SK-MEL-5 (cell line): ENCODE measurements around the gene PRUNE1. TPM values are rescaled to one million over a fixed set of nuclear protein-coding genes. Genes with fewer than 3 reads are reported as not detected.

Source experiments
- DNase-seq: peaks from one replicate; pipeline ENCODE4 v3.0.0-alpha.2; 2016; ENCODE audit warnings: low read depth, low spot score
- in situ Hi-C: cut with HindIII; loops from 2 replicates; pipeline ENCODE4 v1.10.0; 2016; ENCODE audit warnings: low sequenced_read_pairs, high pct_unique_total_duplicates, low pct_unique_long_range_greater_than_20kb
- total RNA-seq: library from RNA; depleted of rRNA; stranded (reverse); fragments of >200 nt; shearing (Covaris generic); gene quantifications from 2 replicates; pipeline ENCODE4 v1.2.3, GENCODE V29; 2014

PRUNE1 gene
- total RNA-seq, 1 experiment from 2014 or later = 16.2 TPM

GRCh38 chr1:151026460-151026859 is 18.2 kb downstream of the PRUNE1 start:
- DNase-seq = no peak
- in situ Hi-C loops = no loop called here

GRCh38 chr1:151032164-151032563 is 23.9 kb downstream of the PRUNE1 start:
- in situ Hi-C loops = no loop called here
- no peak for DNase-seq

- no peak for DNase-seq
- in situ Hi-C loops = no loop called here
Measured at GRCh38 chr1:151035167-151035566, 26.9 kb downstream of the PRUNE1 start.

GRCh38 chr1:151036356-151036755 is 28.1 kb downstream of the PRUNE1 start, which contains the start of gene BNIPL:
Gene BNIPL (plus strand): TSS chr1:151036586. CDS start chr1:151036726, 140 bp downstream.
- no peak for DNase-seq
- in situ Hi-C loops = no loop called here

- in situ Hi-C loops = no loop called here
Measured at GRCh38 chr1:151037032-151037431, 28.8 kb downstream of the PRUNE1 start.

GRCh38 chr1:151039521-151039920 is 31.3 kb downstream of the PRUNE1 start:
- in situ Hi-C loops = no loop called here

More at GRCh38 chr1:151037032-151037431, 28.8 kb downstream of the PRUNE1 start:
- no peak for DNase-seq

GRCh38 chr1:151043163-151043562 is 34.9 kb downstream of the PRUNE1 start:
- in situ Hi-C loops = no loop called here
- DNase-seq = no peak

More at GRCh38 chr1:151039521-151039920, 31.3 kb downstream of the PRUNE1 start:
- DNase-seq = no peak

GRCh38 chr1:151047591-151047924 is 39.3 kb downstream of the PRUNE1 start, which contains the start of gene C1orf56:
Gene C1orf56 (plus strand): TSS chr1:151047751. CDS start chr1:151047848, 97 bp downstream.
- in situ Hi-C loops = no loop called here
- peak; percentile 74 for DNase-seq

- in situ Hi-C loops = no loop called here
- DNase-seq = peak; percentile 79
Measured at GRCh38 chr1:151047925-151048644, 39.8 kb downstream of the PRUNE1 start.

GRCh38 chr1:151048645-151049032 is 40.4 kb downstream of the PRUNE1 start:
- no peak for DNase-seq
- in situ Hi-C loops = no loop called here

- no peak for DNase-seq
- in situ Hi-C loops = no loop called here
Measured at GRCh38 chr1:151049458-151049857, 41.2 kb downstream of the PRUNE1 start.

- in situ Hi-C loops = no loop called here
- DNase-seq = no peak
Measured at GRCh38 chr1:151050051-151050688, 41.9 kb downstream of the PRUNE1 start.

GRCh38 chr1:151051356-151052009 is 43.2 kb downstream of the PRUNE1 start:
- in situ Hi-C loops = no loop called here

GRCh38 chr1:151054971-151055547 is 46.8 kb downstream of the PRUNE1 start:
- DNase-seq = no peak
- in situ Hi-C loops = no loop called here

More at GRCh38 chr1:151051356-151052009, 43.2 kb downstream of the PRUNE1 start:
- no peak for DNase-seq

GRCh38 chr1:151055581-151055980 is 47.3 kb downstream of the PRUNE1 start:
- DNase-seq = no peak
- in situ Hi-C loops = no loop called here

GRCh38 chr1:151056149-151056548 is 47.9 kb downstream of the PRUNE1 start:
- no peak for DNase-seq
- in situ Hi-C loops = no loop called here

- no peak for DNase-seq
- in situ Hi-C loops = no loop called here
Measured at GRCh38 chr1:151058692-151059091, 50.4 kb downstream of the PRUNE1 start.
